A549 (cell line): ENCODE data around the gene TCF7L2. TPM values are rescaled to one million over a fixed set of nuclear protein-coding genes. Genes with fewer than 3 reads are reported as not detected.

Experiments
- ATAC-seq, 2 experiments: fragments of 200-7000 bp in 1 of 2; fragments of >200 bp in 1 of 2; cut with Nextera tagmentation in 1 of 2; cut with Tn5 transposase in 1 of 2; 3 replicates each; pipeline versions ENCODE4 v1.8.0 to v1.9.1; 2018 to 2020; ENCODE audit warnings: mild to moderate bottlenecking in 1 of 2, moderate library complexity in 1 of 2
- CTCF ChIA-PET: fragments of 300-600 bp; sonication (Branson Sonifier 250); formaldehyde crosslinking; extraction: SDS; loops from one replicate; lab custom pipeline; 2021; ENCODE audit warnings: antibody characterized with exemption, inconsistent platforms; lab: Yijun Ruan, JAX
- POLR2A ChIA-PET: fragments of 350-600 bp; formaldehyde crosslinking; extraction: SDS; loops from one replicate; lab custom pipeline; 2021; ENCODE audit warnings: antibody characterized with exemption, inconsistent platforms; lab: Yijun Ruan, JAX
- DNase-seq, 2 experiments: peaks; one replicate each; pipeline versions ENCODE4 v3.0.0 to v3.0.0-alpha.2; 2011 to 2016; ENCODE audit warnings: low read depth in 1 of 2, low spot score in 1 of 2
- FAIRE-seq: peaks from 2 replicates; lab custom pipeline; 2011; peaks lifted over from hg19 to GRCh38; lab: Jason Lieb, UNC
- H3K27ac ChIP-seq, 2 experiments: fragments of >200 bp; sonication (Bioruptor Twin); formaldehyde crosslinking; 3 replicates each; pipeline ENCODE4 v1.5.1; 2016 to 2017
- H3K4me1 ChIP-seq: fragments of >200 bp; sonication (Bioruptor Twin); formaldehyde crosslinking; 3 replicates; pipeline ENCODE4 v1.6.1; 2016
- H3K4me2 ChIP-seq: fragments of >200 bp; sonication (Bioruptor Twin); formaldehyde crosslinking; 3 replicates; pipeline ENCODE4 v1.6.1; 2016
- H3K4me3 ChIP-seq: fragments of >200 bp; sonication (Bioruptor Twin); formaldehyde crosslinking; 3 replicates; pipeline ENCODE4 v1.5.1; 2016
- H3K9me3 ChIP-seq: fragments of >200 bp; sonication (Bioruptor Twin); formaldehyde crosslinking; 3 replicates; pipeline ENCODE4 v1.6.1; 2016
- ATOH8 ChIP-seq: fragments of 250-450 bp; sonication (Bioruptor Pico); IDR thresholded peaks from 2 replicates; pipeline ENCODE4 v1.5.0; 2020; ENCODE audit warnings: low read depth, mild to moderate bottlenecking, moderate library complexity
- BCL3 ChIP-seq: fragments of >200 bp; sonication (Bioruptor Twin); formaldehyde crosslinking; IDR thresholded peaks from 3 replicates; pipeline ENCODE4 v1.6.1; 2016
- CBX2 ChIP-seq: fragments of 200-600 bp; sonication (generic); IDR thresholded peaks from 2 replicates; pipeline ENCODE4 v1.6.1; 2016; ENCODE audit warnings: low read depth, mild to moderate bottlenecking, borderline replicate concordance
- CHD4 ChIP-seq: fragments of 200-600 bp; sonication (generic); IDR thresholded peaks from 2 replicates; pipeline ENCODE4 v1.6.1; 2016; ENCODE audit warnings: antibody characterized with exemption, mild to moderate bottlenecking, borderline replicate concordance
- EHF ChIP-seq: fragments of 250-450 bp; sonication (Bioruptor Pico); IDR thresholded peaks from 2 replicates; pipeline ENCODE4 v1.5.0; 2020; ENCODE audit warnings: mild to moderate bottlenecking
- EHMT2 ChIP-seq: fragments of 200-600 bp; sonication (generic); IDR thresholded peaks from 2 replicates; pipeline ENCODE4 v1.6.1; 2016; ENCODE audit warnings: antibody characterized with exemption, low read depth, mild to moderate bottlenecking, moderate library complexity
- FOSB ChIP-seq: fragments of 250-450 bp; sonication (Bioruptor Pico); IDR thresholded peaks from 2 replicates; pipeline ENCODE4 v1.5.0; 2020; ENCODE audit warnings: mild to moderate bottlenecking, moderate library complexity
- FOXS1 ChIP-seq: fragments of 250-450 bp; sonication (Bioruptor Pico); IDR thresholded peaks from 2 replicates; pipeline ENCODE4 v1.5.0; 2020; ENCODE audit warnings: mild to moderate bottlenecking, moderate library complexity
- GATA3 ChIP-seq: IDR thresholded peaks from 2 replicates; pipeline ENCODE4 v1.6.1; 2012; ENCODE audit warnings: borderline replicate concordance
- HDAC2 ChIP-seq: fragments of 200-600 bp; sonication (generic); IDR thresholded peaks from 2 replicates; pipeline ENCODE4 v1.6.1; 2016
- KDM1A ChIP-seq: fragments of 200-600 bp; sonication (generic); IDR thresholded peaks from 2 replicates; pipeline ENCODE4 v1.6.1; 2016; ENCODE audit warnings: low read depth, mild to moderate bottlenecking
- MAFK ChIP-seq: fragments of 450-650 bp; IDR thresholded peaks from 2 replicates; pipeline ENCODE4 v1.6.1; 2014; ENCODE audit not compliant: partially characterized antibody
- MAX ChIP-seq: IDR thresholded peaks from 2 replicates; pipeline ENCODE4 v1.6.1; 2012
- PHF8 ChIP-seq: fragments of 200-600 bp; sonication (generic); IDR thresholded peaks from 2 replicates; pipeline ENCODE4 v1.6.1; 2016; ENCODE audit warnings: low read depth, mild to moderate bottlenecking, antibody characterized with exemption, moderate library complexity, borderline replicate concordance
- POLR2AphosphoS2 ChIP-seq: conservative IDR thresholded peaks from 2 replicates; pipeline ENCODE4 v1.6.1; 2012; ENCODE audit warnings: low read length, improper control_type of control experiment, inconsistent platforms
- RCOR1 ChIP-seq: fragments of 150-350 bp; IDR thresholded peaks from 2 replicates; pipeline ENCODE4 v1.6.1; 2014; ENCODE audit warnings: antibody characterized with exemption, low read length, low read depth
- REST ChIP-seq: fragments of 200-600 bp; sonication (generic); IDR thresholded peaks from 2 replicates; pipeline ENCODE4 v1.6.1; 2016; ENCODE audit warnings: antibody characterized with exemption, mild to moderate bottlenecking, moderate library complexity
- SREBF2 ChIP-seq: fragments of 450-650 bp; IDR thresholded peaks from 2 replicates; pipeline ENCODE4 v1.6.1; 2014; ENCODE audit warnings: mild to moderate bottlenecking, moderate library complexity
- TFCP2L1 ChIP-seq: fragments of 250-450 bp; sonication (Bioruptor Pico); IDR thresholded peaks from 2 replicates; pipeline ENCODE4 v1.5.0; 2021; ENCODE audit warnings: mild to moderate bottlenecking
- TP53 ChIP-seq: fragments of 250-450 bp; sonication (Bioruptor Pico); IDR thresholded peaks from 2 replicates; pipeline ENCODE4 v1.5.0; 2021; ENCODE audit warnings: mild to moderate bottlenecking, moderate library complexity
- USF2 ChIP-seq: fragments of 450-650 bp; IDR thresholded peaks from 2 replicates; pipeline ENCODE4 v1.6.1; 2014; ENCODE audit warnings: antibody characterized with exemption
- ZFP36 ChIP-seq: fragments of 450-650 bp; IDR thresholded peaks from 2 replicates; pipeline ENCODE4 v1.6.1; 2014; ENCODE audit warnings: borderline replicate concordance; ENCODE audit not compliant: partially characterized antibody
- ZNF302 ChIP-seq: fragments of 250-450 bp; sonication (Bioruptor Pico); IDR thresholded peaks from 2 replicates; pipeline ENCODE4 v1.9.0; 2021; ENCODE audit warnings: inconsistent platforms, mild to moderate bottlenecking, moderate library complexity
- ZSCAN20 ChIP-seq: fragments of 250-450 bp; sonication (Bioruptor Pico); IDR thresholded peaks from 2 replicates; pipeline ENCODE4 v1.8.0; 2022; ENCODE audit warnings: mild to moderate bottlenecking, moderate library complexity
- WGBS: methylation state at CpG from one replicate; pipeline ENCODE4 v1.1.6; 2017; ENCODE audit errors: missing lambda C conversion rate; 5-methylcytosine and 5-hydroxymethylcytosine counted together
- polyA plus RNA-seq, 4 experiments: library from polyadenylated mRNA; depleted of rRNA in 3 of 4; stranded (reverse); fragments of >200 nt; fragmentation: RNase III in 1 of 4; extraction: RNeasy Plus Mini Kit Qiagen cat#74134 plus additional on column Dnase treatment in 1 of 4; gene quantifications; 2 replicates in 3 of 4; 3 replicates in 1 of 4; pipeline ENCODE4 v1.2.3, GENCODE V29; 2011 to 2017

TCF7L2 gene
- polyA plus RNA-seq, 2 of the 4 experiments (the other 2 are of a cell fraction) = 11.3 to 14.5 TPM

GRCh38 chr10:112946649-112947048 lies 3.4 kb upstream of the TCF7L2 start (continued):
- TF ChIP-seq FOXS1 (no peak), POLR2AphosphoS2 (no peak), KDM1A (no peak)

GRCh38 chr10:112948196-112948595 lies 1.9 kb upstream of the TCF7L2 start:
- 98% methylated on average over 1 of the region's 1 CpG for WGBS
- DNase-seq = no peak
- Histone ChIP-seq H3K9me3 (no peaks in the 10 kb centered on the region), H3K4me2 (no peak overlapping the region; the same call in 2 of the 3 replicates), H3K4me1 (peaks cover 24% of the 10 kb centered on the region; the same call in 2 of the 3 replicates), H3K27ac (peak overlapping the region in 1 of 2 experiments; percentile 90; a peak in 3 of 6 replicates), H3K4me3 (no peak overlapping the region)
- ChIA-PET POLR2A (interaction anchor here (0.6 kb wide), 1 partner anchor 33 kb away, joined by 3 read pairs; no protein-coding TSS in a partner anchor), CTCF (no interaction called here)
- TF ChIP-seq RCOR1 (no peak), ZSCAN20 (CRISPR knock-in tag) (no peak), ATOH8 (no peak), HDAC2 (no peak), CHD4 (no peak), POLR2AphosphoS2 (no peak), USF2 (no peak), TP53 (CRISPR knock-in tag) (no peak)
- no peak for ATAC-seq
- FAIRE-seq = peak; percentile 89

GRCh38 chr10:112949143-112949823 lies 764 bp upstream of the TCF7L2 start:
- H3K27ac ChIP-seq = peak overlapping the region; percentile 89 to 90
- POLR2A ChIA-PET = interaction anchor here (0.6 to 2.5 kb wide), 8 partner anchors 10 to 363 kb away, joined by 3 to 17 read pairs (median 5); no protein-coding TSS in a partner anchor
- peak overlapping the region; percentile 91 for H3K4me2 ChIP-seq
- peak overlapping the region; percentile 84 for H3K4me3 ChIP-seq
- peaks cover 20% of the 10 kb centered on the region for H3K4me1 ChIP-seq
- TF ChIP-seq CBX2 = no peak
- TF ChIP-seq HDAC2 = no peak
- TF ChIP-seq BCL3 = no peak
- TF ChIP-seq USF2 = no peak
- no peak for TF ChIP-seq EHF (CRISPR knock-in tag)
- no peak for TF ChIP-seq TP53 (CRISPR knock-in tag)
- TF ChIP-seq ZFP36 = no peak
- no peak for TF ChIP-seq EHMT2
- no peak for TF ChIP-seq FOXS1
- TF ChIP-seq SREBF2 = no peak
- TF ChIP-seq TFCP2L1 (CRISPR knock-in tag) = no peak
- TF ChIP-seq MAFK = no peak
- TF ChIP-seq REST = no peak
- no peak for TF ChIP-seq MAX
- TF ChIP-seq ZNF302 = no peak
- no peak for TF ChIP-seq GATA3
- TF ChIP-seq FOSB (CRISPR knock-in tag) = no peak
- TF ChIP-seq PHF8 = no peak
- TF ChIP-seq, all 56 proteins: peak for 0
- WGBS = 13% methylated on average over 9 of the region's 9 CpGs
- DNase-seq (peak in 1 of 2 experiments; percentile 74), ATAC-seq (peak in 1 of 2 experiments; percentile 35; a peak in 3 of 6 replicates), FAIRE-seq (no peak)
- H3K9me3 ChIP-seq = no peaks in the 10 kb centered on the region
- CTCF ChIA-PET = no interaction called here
